Mesodermal cell (in vitro differentiated cells): Measurements from ENCODE around the gene TNFRSF13B.

ENCODE experiments used
- H3K27ac ChIP-seq: 2 replicates; pipeline ENCODE4 v1.7.0; 2013; ENCODE audit warnings: mild to moderate bottlenecking, low read depth, low read length, moderate library complexity; ENCODE audit not compliant: severe bottlenecking
- H3K36me3 ChIP-seq: 2 replicates; pipeline ENCODE4 v1.7.1; 2013; ENCODE audit warnings: mild to moderate bottlenecking, low read length, moderate library complexity; ENCODE audit not compliant: control insufficient read depth, insufficient read depth
- H3K4me1 ChIP-seq: one replicate; pipeline ENCODE4 v1.7.1; 2013; ENCODE audit warnings: mild to moderate bottlenecking, low read length; ENCODE audit not compliant: insufficient read depth, control insufficient read depth, poor library complexity, severe bottlenecking
- H3K4me3 ChIP-seq: 2 replicates; pipeline ENCODE4 v1.7.0; 2013; ENCODE audit warnings: low read length, control low read depth, mild to moderate bottlenecking; ENCODE audit not compliant: insufficient read depth, poor library complexity, severe bottlenecking; ENCODE audit errors: extremely low read depth
- H3K9me3 ChIP-seq: 2 replicates; pipeline ENCODE4 v1.7.1; 2013; ENCODE audit warnings: mild to moderate bottlenecking, low read length, moderate library complexity; ENCODE audit not compliant: control insufficient read depth
- WGBS, 2 experiments: methylation state at CpG; one replicate each; pipeline ENCODE4 v1.1.5; 2013; ENCODE audit warnings: missing lambda C conversion rate in 2 of 2; ENCODE audit not compliant: insufficient coverage in 2 of 2; 5-methylcytosine and 5-hydroxymethylcytosine counted together

Gene TNFRSF13B

DNA sequence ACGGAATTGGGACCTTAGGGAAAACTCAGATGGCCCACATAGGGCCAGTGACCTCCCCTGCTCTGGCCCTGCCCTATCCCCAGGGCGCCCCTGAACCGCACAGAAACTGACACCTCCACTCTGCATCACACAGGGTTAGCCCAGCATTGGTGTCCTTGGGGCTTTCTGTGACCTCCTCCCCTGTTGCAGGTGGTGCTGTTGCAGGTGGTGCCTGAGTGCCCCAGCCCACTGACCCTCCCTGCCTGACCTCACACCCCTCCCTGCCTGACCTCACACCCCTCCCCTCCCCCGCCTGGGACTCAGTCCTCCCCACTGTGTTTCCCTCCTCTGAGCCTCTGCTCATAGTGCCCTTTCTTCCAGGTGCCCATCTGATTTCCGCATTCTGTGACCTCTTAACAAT, 21.4 kb downstream of the TNFRSF13B start:
- peaks cover 6% of the 10 kb centered on the region for H3K9me3 ChIP-seq

DNA sequence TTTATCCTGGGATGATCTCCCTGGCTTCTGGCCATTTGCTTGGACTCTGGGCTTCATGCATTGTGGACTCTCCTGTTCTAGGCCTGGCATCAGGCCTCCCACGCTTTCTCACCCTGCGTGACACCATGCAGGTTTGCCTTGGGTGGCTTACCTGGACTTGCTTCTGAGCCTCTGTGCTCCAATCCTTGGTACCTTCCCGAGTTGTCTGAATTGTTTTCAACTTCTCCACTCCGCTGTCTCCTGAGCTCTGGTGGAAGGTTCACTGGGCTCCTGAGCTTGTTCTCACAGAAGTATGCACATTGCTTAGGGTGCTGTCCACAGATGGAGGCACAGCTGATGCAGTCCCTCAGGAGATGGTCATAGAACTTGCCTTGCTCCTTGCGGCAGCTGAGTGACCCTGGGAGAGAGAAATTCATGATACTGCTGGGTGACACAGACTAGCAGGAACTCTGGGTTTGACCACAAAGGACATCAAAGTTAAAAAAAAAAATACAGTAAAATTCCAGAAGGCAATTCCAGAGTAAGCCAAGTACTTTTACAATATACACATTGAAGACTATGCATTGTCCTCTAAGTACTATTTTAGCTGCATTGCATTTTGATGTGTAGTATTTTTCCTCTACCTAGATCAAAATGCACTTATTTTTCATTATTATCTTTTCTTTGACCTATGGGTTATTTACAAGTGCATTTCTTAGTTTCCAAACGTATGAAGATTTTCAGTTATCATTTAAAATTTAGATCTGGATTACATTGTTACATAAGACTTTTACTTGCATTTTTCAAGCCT, 23.1 kb downstream of the TNFRSF13B start:
- H3K27ac ChIP-seq = no peak overlapping the region
- no peaks in the 10 kb centered on the region for H3K36me3 ChIP-seq
- H3K4me3 ChIP-seq = no peak overlapping the region
- no peaks in the 10 kb centered on the region for H3K4me1 ChIP-seq
- H3K9me3 ChIP-seq = peaks cover 6% of the 10 kb centered on the region
- 92 to 98% methylated on average over 5 of the region's 6 CpGs for WGBS, 2 experiments

More for the DNA sequence above, 21.4 kb downstream of the TNFRSF13B start:
- Histone ChIP-seq H3K4me3 (no peak overlapping the region), H3K36me3 (no peaks in the 10 kb centered on the region), H3K4me1 (no peaks in the 10 kb centered on the region), H3K27ac (no peak overlapping the region)
- WGBS, 2 experiments = 88% methylated on average over 4 to 5 of the region's 5 CpGs

DNA sequence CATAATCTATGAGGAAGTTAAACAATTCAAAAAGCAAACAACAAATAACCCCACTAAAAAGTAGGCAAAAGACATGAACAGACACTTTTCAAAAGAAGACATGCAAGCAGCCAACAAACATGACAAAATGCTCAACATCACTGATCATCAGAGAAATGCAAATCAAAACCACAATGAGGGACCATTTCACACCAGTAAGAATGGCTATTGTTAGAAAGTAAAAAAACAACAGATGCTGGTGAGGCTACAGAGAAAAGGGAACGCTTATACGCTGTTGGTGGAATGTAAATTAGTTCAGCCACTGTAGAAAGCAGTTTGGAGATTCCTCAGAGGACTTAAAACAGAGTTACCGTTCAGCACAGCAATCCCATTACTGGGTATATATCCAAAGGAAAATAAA, 24.4 kb downstream of the TNFRSF13B start:
- Histone ChIP-seq H3K9me3 (peaks cover 6% of the 10 kb centered on the region), H3K4me3 (no peak overlapping the region), H3K36me3 (no peaks in the 10 kb centered on the region), H3K4me1 (no peaks in the 10 kb centered on the region), H3K27ac (no peak overlapping the region)
- WGBS, 2 experiments = 71 to 74% methylated on average over 3 of the region's 3 CpGs

DNA sequence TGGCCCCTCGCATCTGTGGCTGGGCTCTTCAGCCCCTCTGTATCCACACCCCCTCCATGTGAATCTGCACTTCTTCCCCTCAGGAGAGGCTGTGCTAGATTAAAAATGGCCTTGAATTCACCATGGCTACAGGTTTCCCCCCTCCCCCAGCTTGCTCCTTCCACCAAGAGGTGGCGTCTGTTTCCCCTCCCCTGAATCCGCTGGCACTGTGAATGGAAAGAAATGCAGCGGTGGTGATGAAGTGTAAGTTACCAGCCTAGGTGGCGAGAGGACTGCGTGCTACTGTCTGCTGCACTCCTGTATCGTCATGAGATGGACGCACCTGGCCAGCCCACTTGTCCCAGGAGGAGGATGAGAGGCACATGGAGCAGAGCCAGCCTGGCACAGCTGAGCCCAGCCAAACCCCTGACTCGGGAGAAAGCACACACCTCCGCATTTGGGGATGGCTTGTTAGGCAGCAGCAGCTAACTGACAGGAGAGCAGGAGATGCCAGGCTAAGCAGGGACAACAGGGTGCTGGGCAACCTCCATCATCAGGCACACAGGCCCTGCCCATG, 26.2 kb downstream of the TNFRSF13B start:
- Histone ChIP-seq H3K36me3 (no peaks in the 10 kb centered on the region), H3K4me3 (no peak overlapping the region), H3K9me3 (peaks cover 6% of the 10 kb centered on the region), H3K4me1 (no peaks in the 10 kb centered on the region), H3K27ac (no peak overlapping the region)
- WGBS, 2 experiments = 78 to 81% methylated on average over 7 of the region's 10 CpGs

DNA sequence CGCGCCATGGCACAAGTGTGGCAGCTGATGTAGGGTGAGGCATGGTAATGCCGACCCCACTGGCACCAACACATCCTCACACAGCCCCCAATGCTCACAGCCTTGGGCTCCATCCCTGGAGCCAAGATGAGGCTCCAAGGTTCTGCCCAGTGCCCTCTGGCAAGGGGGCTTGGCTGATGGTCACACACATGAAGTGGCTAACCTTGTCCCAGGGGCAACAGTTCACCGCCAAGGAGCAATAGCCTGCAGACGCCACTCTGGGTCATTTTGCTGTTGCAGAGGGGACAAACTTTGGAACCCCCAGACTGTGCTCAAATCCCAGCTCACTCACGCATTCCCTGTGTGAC, 26.8 kb downstream of the TNFRSF13B start:
- 93 to 100% methylated on average over 4 to 6 of the region's 6 CpGs for WGBS, 2 experiments
- peaks cover 6% of the 10 kb centered on the region for H3K9me3 ChIP-seq
- H3K27ac ChIP-seq = no peak overlapping the region
- no peaks in the 10 kb centered on the region for H3K36me3 ChIP-seq
- H3K4me3 ChIP-seq = no peak overlapping the region
- no peaks in the 10 kb centered on the region for H3K4me1 ChIP-seq

DNA sequence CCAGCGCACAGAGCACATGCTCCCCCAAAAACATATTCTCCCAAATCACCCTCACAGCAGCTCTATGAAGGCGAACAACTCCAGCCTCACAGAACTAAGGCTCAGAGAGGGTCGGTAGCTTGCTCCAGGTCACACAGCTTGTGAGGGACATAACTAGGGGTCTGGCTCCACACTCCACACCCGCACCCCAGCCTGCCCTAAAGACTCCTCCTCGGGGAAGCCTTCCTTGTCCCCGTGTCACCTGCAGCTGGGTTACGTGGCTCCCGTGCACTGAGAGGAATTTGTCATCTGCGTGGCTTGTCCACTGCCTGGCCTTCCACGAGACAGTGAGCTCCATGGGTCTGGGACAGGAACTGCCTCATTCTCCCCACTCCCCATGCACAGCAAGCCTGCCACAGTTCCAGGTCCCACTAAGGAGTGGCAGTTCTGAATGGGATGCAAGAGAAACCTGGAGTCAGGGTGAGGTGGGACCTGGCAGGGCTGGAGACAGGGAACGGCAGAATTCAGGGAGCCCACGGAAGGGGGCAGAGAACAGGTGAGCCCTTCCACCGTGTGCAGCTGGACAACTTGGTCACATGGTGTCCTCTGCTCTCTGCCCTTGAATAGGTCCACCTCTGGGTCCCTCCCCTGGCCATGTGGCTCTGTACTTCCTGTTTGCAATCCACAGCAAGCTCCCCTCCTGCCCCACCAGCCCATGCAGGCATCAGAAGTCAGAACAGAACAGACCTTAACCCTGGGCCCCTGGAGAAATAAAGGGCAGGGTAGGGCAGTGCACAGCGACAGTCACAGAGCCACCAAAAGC, 27.4 kb downstream of the TNFRSF13B start:
- Histone ChIP-seq H3K4me1 (no peaks in the 10 kb centered on the region), H3K36me3 (no peaks in the 10 kb centered on the region), H3K4me3 (no peak overlapping the region), H3K27ac (no peak overlapping the region), H3K9me3 (peaks cover 6% of the 10 kb centered on the region)
- WGBS, 2 experiments = 91 to 93% methylated on average over 11 to 13 of the region's 14 CpGs

DNA sequence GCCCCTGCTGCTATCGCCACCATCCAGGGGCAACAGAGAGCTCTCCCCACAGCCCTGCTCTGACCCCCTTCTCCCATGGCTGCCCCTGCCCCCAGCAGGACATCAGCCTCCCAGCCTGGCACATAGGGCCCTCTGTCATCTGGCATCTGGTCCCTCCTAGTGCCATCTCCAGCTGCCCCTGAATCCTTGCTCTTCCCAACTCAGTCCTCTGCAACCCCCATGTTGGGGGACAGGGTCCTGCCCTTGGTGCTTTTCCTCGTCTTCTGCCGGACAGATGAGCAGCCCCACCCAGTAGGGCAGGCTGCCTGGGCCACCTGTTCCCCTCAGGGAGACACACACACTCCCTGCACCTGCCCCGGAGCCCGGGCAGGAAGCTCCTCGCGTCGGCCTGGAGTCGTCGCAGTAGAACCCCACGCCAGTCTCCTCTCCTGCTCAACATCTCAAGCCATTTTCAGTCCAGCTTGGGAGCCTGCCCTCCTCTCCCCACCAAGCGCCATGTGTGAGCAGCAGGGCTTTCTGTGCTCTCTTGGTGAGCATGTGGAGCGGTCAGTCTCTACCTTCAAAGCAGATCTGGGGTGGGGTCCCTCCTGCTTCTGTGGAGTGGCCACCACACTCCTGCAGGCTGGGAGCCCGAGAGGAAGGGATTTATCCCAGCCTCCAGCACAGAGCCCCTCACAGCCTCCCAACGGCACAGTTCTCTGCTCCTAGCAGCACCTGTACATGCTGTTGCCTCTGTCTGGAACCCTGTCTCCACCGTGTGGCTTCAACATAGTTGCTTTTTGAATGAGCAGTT, 28.2 kb downstream of the TNFRSF13B start:
- Histone ChIP-seq H3K27ac (no peak overlapping the region), H3K9me3 (peaks cover 4% of the 10 kb centered on the region), H3K4me1 (no peaks in the 10 kb centered on the region), H3K4me3 (no peak overlapping the region), H3K36me3 (no peaks in the 10 kb centered on the region)
- WGBS, 2 experiments = 93 to 94% methylated on average over 15 of the region's 16 CpGs

DNA sequence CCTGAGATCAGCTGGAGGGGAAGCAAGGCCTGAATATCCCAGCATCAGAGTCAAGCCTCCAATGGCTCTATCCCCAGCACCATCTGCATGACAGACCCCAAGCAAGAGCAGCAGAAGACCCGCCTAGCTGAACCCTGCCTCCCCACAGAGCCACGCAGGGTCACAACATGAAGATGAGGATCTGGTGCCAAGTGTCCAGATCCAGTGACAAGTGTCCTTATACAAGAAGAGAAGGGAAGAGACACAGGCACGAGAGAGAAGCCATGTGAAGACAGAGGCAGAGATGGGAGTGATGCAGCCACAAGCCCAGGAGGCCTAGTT, 28.9 kb downstream of the TNFRSF13B start:
- WGBS, 2 experiments = 92 to 96% methylated on average over 2 to 3 of the region's 3 CpGs
- H3K36me3 ChIP-seq = no peaks in the 10 kb centered on the region
- H3K4me3 ChIP-seq = no peak overlapping the region
- H3K4me1 ChIP-seq = no peaks in the 10 kb centered on the region
- no peaks in the 10 kb centered on the region for H3K9me3 ChIP-seq
- H3K27ac ChIP-seq = no peak overlapping the region

DNA sequence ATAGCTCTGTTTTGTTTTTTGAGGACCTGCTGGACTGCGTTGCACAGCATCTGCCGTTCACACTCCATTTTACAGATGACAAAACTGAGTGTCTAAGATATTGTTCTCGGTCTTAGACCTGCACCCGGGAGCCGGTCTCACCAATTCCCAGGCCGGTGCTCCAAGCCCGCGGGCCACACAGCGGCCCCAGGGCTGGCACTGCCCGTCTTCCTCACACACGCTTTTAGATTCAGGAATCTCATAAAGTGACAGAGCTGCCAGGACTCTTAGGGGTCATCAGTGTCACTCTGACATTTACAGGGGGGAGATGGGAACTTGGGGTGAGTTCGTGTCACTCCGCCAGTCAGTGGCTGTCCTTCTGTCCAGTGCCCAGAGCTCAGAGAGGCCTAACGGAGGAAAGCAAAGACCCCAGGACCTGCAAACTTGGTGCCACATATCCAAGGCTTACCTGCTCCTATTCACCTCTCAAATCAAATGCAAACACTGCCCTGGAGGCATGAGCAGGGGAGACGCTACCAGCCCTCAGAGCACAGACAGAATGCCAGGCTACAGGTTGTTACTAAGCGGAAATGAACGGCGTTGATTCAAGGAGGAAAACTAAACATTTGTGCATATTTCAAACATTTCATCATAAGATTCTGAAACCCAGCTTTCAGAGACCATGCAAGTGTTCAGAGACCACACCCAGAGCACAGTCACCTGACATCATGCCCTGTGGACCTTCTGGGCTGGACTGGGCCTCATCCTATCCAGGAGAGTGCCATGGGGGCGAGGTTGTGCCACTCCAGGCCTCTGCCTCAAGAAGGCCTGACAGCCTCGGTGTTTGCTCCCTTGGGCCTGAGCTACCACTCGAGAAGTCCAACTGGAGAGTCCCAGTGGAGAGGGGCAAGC, 29.5 kb downstream of the TNFRSF13B start:
- Histone ChIP-seq H3K36me3 (no peaks in the 10 kb centered on the region), H3K4me3 (no peak overlapping the region), H3K4me1 (no peaks in the 10 kb centered on the region), H3K9me3 (no peaks in the 10 kb centered on the region), H3K27ac (no peak overlapping the region)
- WGBS, 2 experiments = 95 to 96% methylated on average over 19 to 20 of the region's 21 CpGs
